ENCODE results near the gene BTBD16.

- TF ChIP-seq CTCF (IDR thresholded peaks at IDR 0.05) (no peak), POLR2A (IDR thresholded peaks at IDR 0.05) (no peak)
Measured at GRCh38 chr10:122281751-122282150, 10.7 kb downstream of the BTBD16 start.

Data from prostate gland (tissue), 2 donors.